ENCODE results near the gene PARD3.
"Not testable (repeated sequence)": the region's sequence is repeated elsewhere in the genome, so short reads cannot be mapped to it uniquely, and the experiment has no call there.

Gene PARD3

GRCh38 chr10:34744590-34744989 is 70.5 kb downstream of the PARD3 start:
- DNase-seq, result no peak

- DNase-seq, result peak in 10 of 56 donors; percentile 4 to 37 (median 8)
Observed at GRCh38 chr10:34743814-34744213, 71.3 kb downstream of the PARD3 start.

- DNase-seq, result no peak
Observed at GRCh38 chr10:34742456-34742855, 72.6 kb downstream of the PARD3 start.

- not testable (repeated sequence) for DNase-seq
Observed at GRCh38 chr10:34741087-34741486, 74.0 kb downstream of the PARD3 start.

GRCh38 chr10:34740321-34740720 is 74.8 kb downstream of the PARD3 start:
- DNase-seq, result peak in 10 of 56 donors; percentile 3 to 28 (median 20)

- peak in 6 of 56 donors; percentile 7 to 50 (median 16) for DNase-seq
Observed at GRCh38 chr10:34739915-34740314, 75.2 kb downstream of the PARD3 start.

- DNase-seq, result no peak
Observed at GRCh38 chr10:34737772-34738169, 77.3 kb downstream of the PARD3 start.

- DNase-seq, result no peak
Observed at GRCh38 chr10:34736976-34737771, 77.9 kb downstream of the PARD3 start.

- DNase-seq, result no peak
Observed at GRCh38 chr10:34734918-34735317, 80.2 kb downstream of the PARD3 start.

GRCh38 chr10:34732926-34733325 is 82.2 kb downstream of the PARD3 start:
- DNase-seq, result no peak

- DNase-seq, result no peak
Observed at GRCh38 chr10:34731885-34732701, 83.0 kb downstream of the PARD3 start.

- no peak for DNase-seq
Observed at GRCh38 chr10:34731213-34731612, 83.9 kb downstream of the PARD3 start.

GRCh38 chr10:34730726-34731125 is 84.4 kb downstream of the PARD3 start:
- DNase-seq, result no peak

GRCh38 chr10:34729619-34730018 is 85.5 kb downstream of the PARD3 start:
- DNase-seq, result no peak

- no peak for DNase-seq
Observed at GRCh38 chr10:34728361-34728760, 86.7 kb downstream of the PARD3 start.

- DNase-seq, result no peak
Observed at GRCh38 chr10:34727595-34728033, 87.5 kb downstream of the PARD3 start.

GRCh38 chr10:34726862-34727261 is 88.2 kb downstream of the PARD3 start:
- no peak for DNase-seq

GRCh38 chr10:34723750-34724149 is 91.3 kb downstream of the PARD3 start:
- DNase-seq, result peak in 18 of 56 donors; percentile 4 to 54 (median 20)

GRCh38 chr10:34722404-34722803 is 92.7 kb downstream of the PARD3 start:
- DNase-seq, result no peak

- DNase-seq, result no peak
Observed at GRCh38 chr10:34721208-34721840, 93.8 kb downstream of the PARD3 start.

- DNase-seq, result no peak
Observed at GRCh38 chr10:34719746-34720145, 95.3 kb downstream of the PARD3 start.

GRCh38 chr10:34719328-34719727 is 95.8 kb downstream of the PARD3 start:
- DNase-seq, result no peak
